GM13977 (cell line): Measurements from ENCODE around the gene TCERG1L.

Experiments
- DNase-seq: peaks from one replicate; pipeline ENCODE4 v3.0.0; 2012; ENCODE audit warnings: low spot score
- in situ Hi-C: fragments of 300-500 bp; cut with MboI; formaldehyde crosslinking; loops from one replicate; pipeline ENCODE4 v1.12.0; 2022; ENCODE audit warnings: low sequenced_read_pairs, low pct_unique_long_range_greater_than_20kb, mixed read lengths, inconsistent platforms; ENCODE audit not compliant: unreplicated experiment
- TF ChIP-seq, protein P1 (sequence below): IDR thresholded peaks from 2 replicates; pipeline ENCODE4 v1.5.1; 2012; ENCODE audit warnings: mild to moderate bottlenecking, control low read depth; ENCODE audit not compliant: insufficient read depth; ENCODE audit errors: extremely low read depth, missing control alignments

Gene TCERG1L

DNA sequence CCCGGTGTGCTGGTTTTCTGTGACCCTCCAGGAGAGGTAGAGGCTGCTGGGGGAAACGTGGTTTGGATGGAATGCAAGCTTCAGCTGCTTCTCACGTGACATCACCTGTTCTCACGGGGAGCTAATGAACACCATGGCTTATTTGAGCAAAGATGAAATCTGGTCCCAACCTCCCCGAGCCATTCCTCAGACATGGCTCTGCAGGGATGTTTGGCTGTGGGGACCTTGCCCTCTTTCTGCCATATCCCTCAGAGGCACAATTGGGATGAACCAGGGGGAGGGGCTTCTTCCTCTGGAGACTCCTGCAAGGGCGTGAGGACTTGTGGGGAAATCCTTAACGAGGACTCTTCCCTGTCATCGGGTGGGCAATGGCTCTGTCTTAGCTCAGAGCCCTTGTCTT, 236.8 kb downstream of the TCERG1L start:
- TF ChIP-seq, protein P1, sequence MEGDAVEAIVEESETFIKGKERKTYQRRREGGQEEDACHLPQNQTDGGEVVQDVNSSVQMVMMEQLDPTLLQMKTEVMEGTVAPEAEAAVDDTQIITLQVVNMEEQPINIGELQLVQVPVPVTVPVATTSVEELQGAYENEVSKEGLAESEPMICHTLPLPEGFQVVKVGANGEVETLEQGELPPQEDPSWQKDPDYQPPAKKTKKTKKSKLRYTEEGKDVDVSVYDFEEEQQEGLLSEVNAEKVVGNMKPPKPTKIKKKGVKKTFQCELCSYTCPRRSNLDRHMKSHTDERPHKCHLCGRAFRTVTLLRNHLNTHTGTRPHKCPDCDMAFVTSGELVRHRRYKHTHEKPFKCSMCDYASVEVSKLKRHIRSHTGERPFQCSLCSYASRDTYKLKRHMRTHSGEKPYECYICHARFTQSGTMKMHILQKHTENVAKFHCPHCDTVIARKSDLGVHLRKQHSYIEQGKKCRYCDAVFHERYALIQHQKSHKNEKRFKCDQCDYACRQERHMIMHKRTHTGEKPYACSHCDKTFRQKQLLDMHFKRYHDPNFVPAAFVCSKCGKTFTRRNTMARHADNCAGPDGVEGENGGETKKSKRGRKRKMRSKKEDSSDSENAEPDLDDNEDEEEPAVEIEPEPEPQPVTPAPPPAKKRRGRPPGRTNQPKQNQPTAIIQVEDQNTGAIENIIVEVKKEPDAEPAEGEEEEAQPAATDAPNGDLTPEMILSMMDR: no peak
- no peak for DNase-seq
- in situ Hi-C loops: no loop called here

DNA sequence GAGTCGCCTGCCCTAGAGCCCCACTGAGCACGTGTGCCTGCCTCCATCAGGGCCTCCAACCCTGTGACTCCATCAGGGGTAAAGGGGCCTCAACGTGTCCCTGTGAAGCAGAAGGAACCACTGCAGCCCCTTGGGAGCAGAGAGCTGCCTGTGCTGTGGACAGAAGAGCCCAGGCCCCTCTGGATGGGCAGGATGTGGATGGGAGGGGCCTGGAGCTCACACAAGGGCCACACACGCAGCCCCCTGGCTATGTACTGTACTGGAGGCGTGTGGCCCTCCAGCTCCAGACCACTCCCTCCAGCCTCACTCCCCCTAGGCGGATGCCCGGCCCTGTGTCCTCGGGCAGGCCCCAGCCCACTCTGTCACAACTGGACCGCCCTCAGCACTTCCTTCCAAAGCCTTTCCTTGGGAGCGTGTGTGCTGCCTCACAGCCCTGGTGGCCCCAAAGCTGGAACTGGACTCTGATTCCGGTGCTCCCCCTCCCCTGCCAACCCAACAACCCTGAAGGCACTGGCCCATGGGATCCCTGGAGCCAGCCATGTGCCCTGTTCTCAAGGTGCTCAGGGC, 238.0 kb downstream of the TCERG1L start:
- no peak for DNase-seq
- in situ Hi-C loops: no loop called here
- TF ChIP-seq, protein P1: no peak

DNA sequence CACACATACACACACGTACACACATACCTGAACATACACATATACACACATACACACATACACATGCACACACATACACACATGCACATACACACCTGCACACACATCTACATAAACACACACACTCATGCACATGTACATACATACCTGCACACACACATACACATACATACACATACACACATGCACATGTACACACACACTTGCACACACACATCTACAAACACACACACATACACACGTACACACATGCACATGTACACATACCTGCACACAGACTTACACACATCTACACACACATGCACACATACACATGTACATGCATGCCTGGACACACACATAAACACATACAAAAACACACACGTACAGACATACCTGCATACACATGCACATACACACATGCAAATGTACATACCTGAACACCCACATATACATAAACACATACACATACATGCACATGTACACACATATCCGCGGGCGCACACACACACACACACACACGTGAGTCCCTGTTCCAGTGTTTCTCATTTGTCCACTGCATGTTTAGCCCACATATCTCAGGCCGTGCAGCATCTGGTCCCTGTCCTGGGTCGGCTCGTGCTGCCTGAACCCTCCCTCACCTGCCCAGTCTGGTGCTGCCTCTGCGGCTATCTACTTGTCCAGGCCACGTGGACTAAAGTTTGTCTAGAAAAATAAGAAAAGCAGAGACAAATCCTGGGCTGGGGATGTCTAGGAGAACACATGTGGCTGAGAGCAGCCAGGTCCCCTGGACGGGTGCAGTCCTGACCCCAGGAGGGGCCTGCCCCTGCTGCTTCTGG, 238.7 kb downstream of the TCERG1L start:
- DNase-seq: no peak
- in situ Hi-C loops: no loop called here
- TF ChIP-seq, protein P1: no peak

DNA sequence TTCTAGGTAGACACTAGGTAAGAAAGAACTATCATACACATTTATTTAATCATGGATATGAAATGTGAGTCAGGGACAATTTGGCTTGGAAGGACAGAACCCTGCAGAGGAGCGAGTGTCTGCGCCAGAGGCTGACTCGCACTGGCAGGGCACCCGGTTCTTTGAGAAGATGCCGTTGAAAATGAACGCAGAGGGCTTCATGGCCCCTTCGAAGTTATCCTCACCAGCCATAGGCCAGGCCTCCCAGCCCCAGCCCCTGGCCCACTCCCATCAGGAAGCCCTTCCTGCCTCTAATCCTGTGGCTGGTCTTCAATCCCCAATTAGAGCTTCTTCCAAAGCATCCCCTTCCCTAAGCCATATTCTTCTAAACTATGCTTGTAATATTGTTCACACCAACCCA, 239.8 kb downstream of the TCERG1L start:
- TF ChIP-seq, protein P1: no peak
- in situ Hi-C loops: no loop called here
- DNase-seq: no peak

DNA sequence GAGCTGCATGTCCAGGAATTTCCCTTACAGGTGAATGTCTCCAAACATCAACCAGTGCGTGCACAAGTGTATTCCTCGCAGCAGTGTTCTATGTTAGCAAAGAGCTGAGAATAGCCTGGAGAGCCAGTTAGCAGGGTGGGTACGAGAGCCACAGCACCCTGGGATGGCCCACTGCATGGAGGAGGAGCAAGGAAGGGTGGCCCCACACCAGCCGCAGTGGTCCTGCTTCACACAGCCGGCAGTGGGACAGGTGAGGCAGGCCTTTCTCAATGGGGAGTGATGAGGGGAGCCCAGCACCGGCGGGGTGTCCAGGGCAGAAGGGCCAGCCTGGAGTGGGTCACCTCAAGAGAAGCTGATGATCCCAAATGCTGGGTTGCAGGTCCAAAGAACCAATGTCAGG, 240.7 kb downstream of the TCERG1L start:
- TF ChIP-seq, protein P1: no peak
- DNase-seq: no peak
- in situ Hi-C loops: no loop called here

DNA sequence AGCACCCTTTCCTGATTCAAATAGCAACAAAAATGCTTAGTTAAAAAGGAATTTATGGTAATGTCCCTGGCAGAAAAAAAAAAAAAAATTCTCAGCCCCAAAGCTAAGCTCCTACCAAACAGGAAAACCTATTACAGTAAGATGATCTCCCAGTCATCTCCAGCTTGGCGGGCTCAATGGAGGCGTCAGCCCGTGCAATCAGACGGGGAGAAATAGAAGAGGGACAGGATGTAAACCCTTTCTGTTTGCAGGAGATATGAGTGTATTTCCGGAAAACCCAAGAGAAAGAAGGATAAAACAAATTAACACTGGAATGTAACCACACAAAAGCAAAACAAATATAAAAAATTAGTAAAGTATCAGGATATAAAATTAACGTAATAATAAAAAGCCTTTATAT, 242.8 kb downstream of the TCERG1L start:
- no peak for DNase-seq
- in situ Hi-C loops: no loop called here
- TF ChIP-seq, protein P1: no peak
